ENCODE measurements around the gene RYR1. TPM values are rescaled to one million over a fixed set of nuclear protein-coding genes. Genes with fewer than 3 reads are reported as not detected.
"Not testable (repeated sequence)": the region's sequence is repeated elsewhere in the genome, so short reads cannot be mapped to it uniquely, and the experiment has no call there.

Gene RYR1
- total and polyA plus RNA-seq, 5 donors from 2014 or later = 0.07 to 4.9 (median 0.41) TPM

DNA sequence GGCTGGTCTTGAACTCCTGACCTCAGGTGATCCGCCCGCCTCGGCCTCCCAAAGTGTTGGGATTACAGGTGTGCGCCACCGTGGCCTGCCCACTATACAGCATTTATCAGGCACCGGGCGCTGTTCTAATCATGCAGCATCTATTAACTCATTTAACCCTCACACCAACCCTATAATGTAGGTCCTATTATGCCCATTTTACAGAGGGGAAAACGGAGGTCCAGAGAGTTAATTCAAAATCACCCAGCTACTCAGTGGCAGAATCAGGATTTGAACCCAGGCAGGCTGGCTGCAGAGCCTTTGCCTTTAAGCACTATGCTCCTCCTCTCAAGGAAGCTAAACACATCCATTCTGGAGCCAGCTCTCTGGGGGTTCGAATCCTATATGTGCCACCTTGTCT, 130.0 kb downstream of the RYR1 start:
- Mint-ChIP-seq H3K9me3 (peaks cover 0 to 2% (median 0%) of the 10 kb centered on the region in 7 donors), H3K27me3 (peaks cover 9% of the 10 kb centered on the region), H3K4me3 (peak overlapping the region in 1 of 4 donors; percentile 58), H3K36me3 (no peaks in the 10 kb centered on the region), H3K4me1 (peaks cover 7 to 43% (median 24%) of the 10 kb centered on the region in 4 donors), H3K27ac (no peak overlapping the region)
- Histone ChIP-seq H3K9me3 (ENCODE audit: control insufficient read depth in 2 of 2, low read length in 2 of 2) (no peaks in the 10 kb centered on the region), H3K36me3 (ENCODE audit: control insufficient read depth, insufficient read depth, low read length) (no peaks in the 10 kb centered on the region), H3K4me3 (ENCODE audit: low read depth, low read length) (no peak overlapping the region), H3K27me3 (ENCODE audit: control insufficient read depth, insufficient read depth, low read length) (no peaks in the 10 kb centered on the region), H3K27ac (ENCODE audit: insufficient read depth, low read length, poor library complexity, severe bottlenecking) (no peak overlapping the region), H3K4me1 (ENCODE audit: control insufficient read depth, insufficient read depth, low read length, poor library complexity, severe bottlenecking) (peaks cover 30% of the 10 kb centered on the region)
- DNase-seq = no peak
- no peak for ATAC-seq (ENCODE audit: low read depth in 2 of 2)

DNA sequence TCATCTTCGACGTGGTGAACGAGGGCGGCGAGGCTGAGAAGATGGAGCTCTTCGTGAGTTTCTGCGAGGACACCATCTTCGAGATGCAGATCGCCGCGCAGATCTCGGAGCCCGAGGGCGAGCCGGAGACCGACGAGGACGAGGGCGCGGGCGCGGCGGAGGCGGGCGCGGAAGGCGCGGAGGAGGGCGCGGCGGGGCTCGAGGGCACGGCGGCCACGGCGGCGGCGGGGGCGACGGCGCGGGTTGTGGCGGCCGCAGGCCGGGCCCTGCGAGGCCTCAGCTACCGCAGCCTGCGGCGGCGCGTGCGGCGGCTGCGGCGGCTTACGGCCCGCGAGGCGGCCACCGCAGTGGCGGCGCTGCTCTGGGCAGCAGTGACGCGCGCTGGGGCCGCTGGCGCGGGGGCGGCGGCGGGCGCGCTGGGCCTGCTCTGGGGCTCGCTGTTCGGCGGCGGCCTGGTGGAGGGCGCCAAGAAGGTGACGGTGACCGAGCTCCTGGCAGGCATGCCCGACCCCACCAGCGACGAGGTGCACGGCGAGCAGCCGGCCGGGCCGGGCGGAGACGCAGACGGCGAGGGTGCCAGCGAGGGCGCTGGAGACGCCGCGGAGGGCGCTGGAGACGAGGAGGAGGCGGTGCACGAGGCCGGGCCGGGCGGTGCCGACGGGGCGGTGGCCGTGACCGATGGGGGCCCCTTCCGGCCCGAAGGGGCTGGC, 131.6 kb downstream of the RYR1 start:
- peak; percentile 35 to 43 for ATAC-seq (ENCODE audit: low read depth in 2 of 2)
- H3K4me3 ChIP-seq (ENCODE audit: low read depth, low read length) = no peak overlapping the region

DNA sequence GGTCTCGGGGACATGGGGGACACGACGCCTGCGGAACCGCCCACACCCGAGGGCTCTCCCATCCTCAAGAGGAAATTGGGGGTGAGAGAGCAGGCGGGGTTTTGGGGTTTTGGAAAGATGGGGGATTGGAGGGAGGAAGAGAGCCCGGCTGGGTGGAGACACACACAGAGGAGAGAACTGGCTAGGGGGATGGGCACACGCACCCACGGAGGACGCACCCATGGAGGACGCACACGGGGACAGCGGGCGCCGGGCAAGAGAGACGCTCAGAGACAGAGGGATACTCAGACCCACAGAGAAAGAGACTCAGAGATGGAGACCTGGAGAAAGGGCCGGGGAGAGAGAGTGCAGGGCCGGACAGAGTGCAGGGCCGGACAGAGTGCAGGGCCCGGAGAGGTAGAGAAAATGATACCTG, 132.2 kb downstream of the RYR1 start:
- Mint-ChIP-seq H3K27ac (peak overlapping the region in 1 of 3 donors; percentile 71), H3K36me3 (no peaks in the 10 kb centered on the region), H3K4me1 (peaks cover 0 to 29% (median 13%) of the 10 kb centered on the region in 4 donors), H3K27me3 (peaks cover 9% of the 10 kb centered on the region), H3K4me3 (peak overlapping the region; percentile 70 to 88 (median 82)), H3K9me3 (peaks cover 0 to 2% (median 0%) of the 10 kb centered on the region in 7 donors)
- no peak overlapping the region for H3K27ac ChIP-seq (ENCODE audit: insufficient read depth, low read length, poor library complexity, severe bottlenecking)
- no peaks in the 10 kb centered on the region for H3K9me3 ChIP-seq (ENCODE audit: control insufficient read depth in 2 of 2, low read length in 2 of 2)
- ATAC-seq (ENCODE audit: low read depth in 2 of 2) (no peak), DNase-seq (no peak)
- H3K4me3 ChIP-seq (ENCODE audit: low read depth, low read length) = no peak overlapping the region
- H3K27me3 ChIP-seq (ENCODE audit: control insufficient read depth, insufficient read depth, low read length) = no peaks in the 10 kb centered on the region
- H3K36me3 ChIP-seq (ENCODE audit: control insufficient read depth, insufficient read depth, low read length) = no peaks in the 10 kb centered on the region
- peaks cover 14% of the 10 kb centered on the region for H3K4me1 ChIP-seq (ENCODE audit: control insufficient read depth, insufficient read depth, low read length, poor library complexity, severe bottlenecking)

More for the DNA sequence above, 131.6 kb downstream of the RYR1 start:
- Mint-ChIP-seq H3K4me3 (peak overlapping the region; percentile 70 to 85 (median 75)), H3K27me3 (peaks cover 9% of the 10 kb centered on the region), H3K9me3 (peaks cover 0 to 2% (median 0%) of the 10 kb centered on the region in 7 donors), H3K27ac (no peak overlapping the region), H3K4me1 (peaks cover 0 to 30% (median 14%) of the 10 kb centered on the region in 4 donors), H3K36me3 (no peaks in the 10 kb centered on the region)
- Histone ChIP-seq H3K4me1 (ENCODE audit: control insufficient read depth, insufficient read depth, low read length, poor library complexity, severe bottlenecking) (peaks cover 18% of the 10 kb centered on the region), H3K27ac (ENCODE audit: insufficient read depth, low read length, poor library complexity, severe bottlenecking) (no peak overlapping the region), H3K27me3 (ENCODE audit: control insufficient read depth, insufficient read depth, low read length) (no peaks in the 10 kb centered on the region), H3K36me3 (ENCODE audit: control insufficient read depth, insufficient read depth, low read length) (no peaks in the 10 kb centered on the region), H3K9me3 (ENCODE audit: control insufficient read depth in 2 of 2, low read length in 2 of 2) (no peaks in the 10 kb centered on the region)
- DNase-seq = peak in 1 of 3 donors; percentile 34

DNA sequence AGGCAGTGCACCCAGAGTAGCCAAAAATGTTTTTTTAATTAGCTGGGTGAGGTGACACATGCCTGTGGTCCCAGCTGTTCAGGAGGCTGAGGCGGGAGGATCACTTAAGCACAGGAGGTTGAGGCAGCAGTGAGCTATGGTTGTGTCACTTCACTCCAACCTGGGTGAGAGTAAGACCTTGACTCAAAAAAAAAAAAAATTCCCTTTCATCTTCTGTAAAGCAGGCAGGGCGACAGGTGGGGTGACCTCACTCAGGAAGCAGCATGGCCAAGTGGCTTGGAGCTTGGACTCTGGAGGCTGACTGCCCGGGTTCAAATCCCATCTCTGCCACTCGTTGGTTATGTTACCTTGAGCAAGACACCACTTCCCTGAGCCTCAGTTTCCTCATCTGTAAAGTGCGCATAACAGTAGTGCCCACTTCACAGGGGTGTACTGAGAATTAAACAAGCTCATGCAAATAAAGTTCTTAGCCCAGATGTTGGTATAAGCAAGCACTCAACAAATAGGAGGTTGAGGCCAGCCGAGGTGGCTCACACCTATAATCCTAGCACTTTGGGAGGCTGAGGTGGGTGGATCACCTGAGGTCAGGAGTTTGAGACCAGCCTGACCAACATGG, 136.0 kb downstream of the RYR1 start:
- Histone ChIP-seq H3K36me3 (ENCODE audit: control insufficient read depth, insufficient read depth, low read length) (no peaks in the 10 kb centered on the region), H3K4me3 (ENCODE audit: low read depth, low read length) (no peak overlapping the region), H3K9me3 (ENCODE audit: control insufficient read depth in 2 of 2, low read length in 2 of 2) (no peaks in the 10 kb centered on the region), H3K4me1 (ENCODE audit: control insufficient read depth, insufficient read depth, low read length, poor library complexity, severe bottlenecking) (peaks cover 9% of the 10 kb centered on the region), H3K27ac (ENCODE audit: insufficient read depth, low read length, poor library complexity, severe bottlenecking) (no peak overlapping the region), H3K27me3 (ENCODE audit: control insufficient read depth, insufficient read depth, low read length) (no peaks in the 10 kb centered on the region)
- H3K36me3 Mint-ChIP-seq = no peaks in the 10 kb centered on the region
- ATAC-seq (ENCODE audit: low read depth in 2 of 2) = no peak
- peaks cover 0 to 12% (median 3%) of the 10 kb centered on the region in 4 donors for H3K4me1 Mint-ChIP-seq
- no peak overlapping the region for H3K4me3 Mint-ChIP-seq
- no peak overlapping the region for H3K27ac Mint-ChIP-seq
- H3K9me3 Mint-ChIP-seq = no peaks in the 10 kb centered on the region
- DNase-seq = no peak
- H3K27me3 Mint-ChIP-seq = peaks cover 5% of the 10 kb centered on the region

DNA sequence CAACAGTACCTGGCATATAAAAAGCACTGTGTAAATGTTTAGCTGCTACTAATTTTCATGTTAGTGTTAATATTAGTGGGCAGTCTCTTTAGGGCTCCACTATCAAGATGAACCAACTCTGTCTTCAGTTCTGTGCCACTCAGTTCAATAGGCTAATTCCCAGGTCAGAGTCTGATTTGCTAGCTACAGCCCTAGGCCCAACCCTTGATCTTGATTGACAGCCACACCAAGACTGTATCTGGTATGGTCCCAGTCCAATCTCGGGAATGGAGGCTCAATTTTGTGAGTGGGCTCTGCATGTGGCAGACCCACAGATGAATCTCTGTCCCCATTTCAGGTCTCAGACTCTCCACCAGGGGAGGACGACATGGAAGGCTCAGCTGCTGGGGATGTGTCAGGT, 138.2 kb downstream of the RYR1 start:
- Mint-ChIP-seq H3K9me3 (no peaks in the 10 kb centered on the region), H3K4me3 (no peak overlapping the region), H3K27ac (peak overlapping the region in 1 of 3 donors; percentile 31), H3K27me3 (no peaks in the 10 kb centered on the region), H3K4me1 (peaks cover 0 to under 1% (median 0%) of the 10 kb centered on the region in 4 donors), H3K36me3 (no peaks in the 10 kb centered on the region)
- ATAC-seq (ENCODE audit: low read depth in 2 of 2) (no peak), DNase-seq (no peak)
- no peaks in the 10 kb centered on the region for H3K36me3 ChIP-seq (ENCODE audit: control insufficient read depth, insufficient read depth, low read length)
- H3K9me3 ChIP-seq (ENCODE audit: control insufficient read depth in 2 of 2, low read length in 2 of 2) = no peaks in the 10 kb centered on the region
- no peaks in the 10 kb centered on the region for H3K4me1 ChIP-seq (ENCODE audit: control insufficient read depth, insufficient read depth, low read length, poor library complexity, severe bottlenecking)
- H3K27ac ChIP-seq (ENCODE audit: insufficient read depth, low read length, poor library complexity, severe bottlenecking) = no peak overlapping the region
- no peaks in the 10 kb centered on the region for H3K27me3 ChIP-seq (ENCODE audit: control insufficient read depth, insufficient read depth, low read length)
- no peak overlapping the region for H3K4me3 ChIP-seq (ENCODE audit: low read depth, low read length)

DNA sequence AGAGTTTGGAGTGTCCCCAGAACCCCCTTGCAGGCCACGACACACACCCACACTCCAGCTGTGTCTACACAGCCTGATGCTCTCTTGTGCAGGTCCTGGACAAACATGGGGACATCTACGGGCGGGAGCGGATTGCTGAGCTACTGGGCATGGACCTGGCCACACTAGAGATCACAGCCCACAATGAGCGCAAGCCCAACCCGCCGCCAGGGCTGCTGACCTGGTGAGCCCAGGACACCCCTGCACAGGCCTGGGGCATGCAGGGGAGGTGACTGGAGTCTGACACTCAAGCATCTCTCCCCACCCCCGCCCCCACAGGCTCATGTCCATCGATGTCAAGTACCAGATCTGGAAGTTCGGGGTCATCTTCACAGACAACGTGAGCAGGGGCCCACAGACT, 144.3 kb downstream of the RYR1 start:
- Histone ChIP-seq H3K4me1 (ENCODE audit: control insufficient read depth, insufficient read depth, low read length, poor library complexity, severe bottlenecking) (peaks cover 11% of the 10 kb centered on the region), H3K9me3 (ENCODE audit: control insufficient read depth in 2 of 2, low read length in 2 of 2) (no peaks in the 10 kb centered on the region), H3K27ac (ENCODE audit: insufficient read depth, low read length, poor library complexity, severe bottlenecking) (no peak overlapping the region), H3K36me3 (ENCODE audit: control insufficient read depth, insufficient read depth, low read length) (no peaks in the 10 kb centered on the region), H3K27me3 (ENCODE audit: control insufficient read depth, insufficient read depth, low read length) (no peaks in the 10 kb centered on the region), H3K4me3 (ENCODE audit: low read depth, low read length) (no peak overlapping the region)
- no peak overlapping the region for H3K27ac Mint-ChIP-seq
- no peaks in the 10 kb centered on the region for H3K27me3 Mint-ChIP-seq
- ATAC-seq (ENCODE audit: low read depth in 2 of 2) (no peak), DNase-seq (no peak)
- no peaks in the 10 kb centered on the region for H3K9me3 Mint-ChIP-seq
- no peak overlapping the region for H3K4me3 Mint-ChIP-seq
- no peaks in the 10 kb centered on the region for H3K36me3 Mint-ChIP-seq
- peaks cover 0 to 16% (median 5%) of the 10 kb centered on the region in 4 donors for H3K4me1 Mint-ChIP-seq

DNA sequence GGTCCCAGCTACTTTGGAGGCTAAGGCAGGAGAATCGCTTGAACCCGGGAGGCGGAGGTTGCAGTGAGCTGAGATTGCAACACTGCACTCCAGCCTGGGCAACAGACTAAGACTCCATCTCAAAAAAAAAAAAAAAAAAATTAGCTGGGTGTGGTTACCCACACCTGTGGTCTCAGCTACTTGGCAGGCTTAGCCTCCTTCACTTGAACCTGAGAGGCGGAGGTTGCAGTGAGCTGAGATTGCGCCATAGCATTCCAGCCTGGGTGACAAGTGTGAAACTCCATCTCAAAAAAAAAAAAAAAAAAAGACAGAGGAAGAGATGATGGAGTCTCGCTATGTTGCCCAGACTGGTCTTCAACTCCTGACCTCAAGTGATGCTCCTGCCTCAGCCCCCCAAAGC, 145.8 kb downstream of the RYR1 start:
- not testable (repeated sequence) for H3K4me3 ChIP-seq (ENCODE audit: low read depth, low read length); H3K27me3 Mint-ChIP-seq; H3K27ac ChIP-seq (ENCODE audit: insufficient read depth, low read length, poor library complexity, severe bottlenecking); H3K27me3 ChIP-seq (ENCODE audit: control insufficient read depth, insufficient read depth, low read length); H3K36me3 Mint-ChIP-seq; H3K4me3 Mint-ChIP-seq; DNase-seq; H3K9me3 Mint-ChIP-seq; H3K9me3 ChIP-seq (ENCODE audit: control insufficient read depth in 2 of 2, low read length in 2 of 2); H3K36me3 ChIP-seq (ENCODE audit: control insufficient read depth, insufficient read depth, low read length); H3K27ac Mint-ChIP-seq
- peaks cover 11% of the 10 kb centered on the region for H3K4me1 ChIP-seq (ENCODE audit: control insufficient read depth, insufficient read depth, low read length, poor library complexity, severe bottlenecking)
- ATAC-seq (ENCODE audit: low read depth in 2 of 2) = peak; percentile 37 to 59
- peaks cover 0 to 21% (median 6%) of the 10 kb centered on the region in 4 donors for H3K4me1 Mint-ChIP-seq

Data from CD4-positive, CD25-positive, alpha-beta regulatory T cell (primary cell).